PC-9 (cell line): ENCODE results near the gene JAK3. TPM values are rescaled to one million over a fixed set of nuclear protein-coding genes. Genes with fewer than 3 reads are reported as not detected.

Experiments used
- BruUV-seq: library from RNA; stranded (reverse); fragments of 400-500 nt; replicated peaks from 2 replicates; lab custom pipeline; 2021; lab: Mats Ljungman, UMichigan
- CTCF ChIA-PET: fragments of 300-600 bp; sonication (Branson Sonifier 250); formaldehyde crosslinking; loops from one replicate; lab custom pipeline; 2022; ENCODE audit warnings: antibody characterized with exemption; lab: Charles Lee
- POLR2A ChIA-PET: fragments of 300-600 bp; sonication (Branson Sonifier 250); formaldehyde crosslinking; loops from one replicate; lab custom pipeline; 2022; ENCODE audit warnings: antibody characterized with exemption; ENCODE audit not compliant: unreplicated experiment; lab: Charles Lee
- DNase-seq, 2 experiments: peaks; one replicate each; pipeline versions ENCODE4 v3.0.0 to v3.0.0-alpha.2; 2015 to 2022; ENCODE audit warnings: mixed read lengths in 1 of 2
- H2AFZ ChIP-seq: fragments of 200-600 bp; sonication (generic); 2 replicates; pipeline ENCODE4 v1.8.1; 2017; ENCODE audit warnings: antibody characterized with exemption
- H3F3A ChIP-seq: fragments of 200-600 bp; sonication (generic); 2 replicates; pipeline ENCODE4 v1.8.1; 2017; ENCODE audit warnings: antibody characterized with exemption, mild to moderate bottlenecking, low read depth; ENCODE audit not compliant: insufficient read depth
- H3K27ac ChIP-seq: fragments of 200-600 bp; sonication (generic); 2 replicates; pipeline ENCODE4 v1.6.1; 2016; ENCODE audit warnings: mixed run types
- H3K27me3 ChIP-seq: fragments of 200-600 bp; sonication (generic); 2 replicates; pipeline ENCODE4 v1.6.1; 2016; ENCODE audit warnings: low read depth, mixed run types; ENCODE audit not compliant: insufficient read depth
- H3K36me3 ChIP-seq: fragments of 200-600 bp; sonication (generic); 2 replicates; pipeline ENCODE4 v1.6.1; 2016; ENCODE audit warnings: low read depth, mixed run types
- H3K4me1 ChIP-seq: fragments of 200-600 bp; sonication (generic); replicated peaks from 2 replicates; pipeline ENCODE4 v1.6.1; 2016; ENCODE audit warnings: mixed run types; ENCODE audit not compliant: insufficient read depth
- H3K4me2 ChIP-seq: fragments of 200-600 bp; sonication (generic); 2 replicates; pipeline ENCODE4 v1.6.1; 2017; ENCODE audit warnings: mixed run types
- H3K4me3 ChIP-seq: fragments of 200-600 bp; sonication (generic); 2 replicates; pipeline ENCODE4 v1.6.1; 2016; ENCODE audit warnings: mixed run types
- H3K79me2 ChIP-seq: fragments of 200-600 bp; sonication (generic); 2 replicates; pipeline ENCODE4 v1.6.1; 2017; ENCODE audit warnings: low read depth, mixed run types
- H3K9me2 ChIP-seq: fragments of 200-600 bp; sonication (generic); 2 replicates; pipeline ENCODE4 v1.8.1; 2017; ENCODE audit warnings: mild to moderate bottlenecking; ENCODE audit not compliant: insufficient read depth
- H3K9me3 ChIP-seq: fragments of 200-600 bp; sonication (generic); 2 replicates; pipeline ENCODE4 v1.8.1; 2016; ENCODE audit warnings: low read depth; ENCODE audit not compliant: insufficient read depth
- H4K20me1 ChIP-seq: fragments of 200-600 bp; sonication (generic); 2 replicates; pipeline ENCODE4 v1.8.1; 2017; ENCODE audit not compliant: insufficient read depth
- CTCF ChIP-seq: fragments of 200-600 bp; sonication (generic); conservative IDR thresholded peaks from 2 replicates; pipeline ENCODE4 v1.6.1; 2017; ENCODE audit warnings: mixed run types, antibody characterized with exemption, mild to moderate bottlenecking, moderate library complexity
- EZH2 ChIP-seq: fragments of 200-600 bp; sonication (generic); IDR thresholded peaks from 2 replicates; pipeline ENCODE4 v1.8.0; 2017; ENCODE audit warnings: antibody characterized with exemption, low read depth
- intact Hi-C: fragments of 100-400 bp; cut with micrococcal nuclease; formaldehyde crosslinking; loops from one replicate; pipeline ENCODE4 v1.10.0; 2022; ENCODE audit not compliant: unreplicated experiment
- total RNA-seq: library from RNA; stranded (reverse); gene quantifications from 2 replicates; pipeline ENCODE4 v1.2.3, GENCODE V29; 2021

Gene JAK3
- total RNA-seq, 1 experiment from 2014 or later = 13.5 TPM

- intact Hi-C loops = no loop called here
- H4K20me1 ChIP-seq = no peaks in the 10 kb centered on the region
- H3F3A ChIP-seq = peaks cover 13% of the 10 kb centered on the region
- H3K27me3 ChIP-seq = no peaks in the 10 kb centered on the region
- no peaks in the 10 kb centered on the region for H3K9me3 ChIP-seq
- H3K36me3 ChIP-seq = no peaks in the 10 kb centered on the region
- H3K79me2 ChIP-seq = no peaks in the 10 kb centered on the region
- H3K27ac ChIP-seq = no peak overlapping the region
- H3K4me3 ChIP-seq = no peak overlapping the region
- POLR2A ChIA-PET = no interaction called here
- no peak for DNase-seq
- no TSS peak for BruUV-seq
- no peaks in the 10 kb centered on the region for H3K4me1 ChIP-seq
- no peak overlapping the region for H2AFZ ChIP-seq
- no peaks in the 10 kb centered on the region for H3K9me2 ChIP-seq
- no peak for TF ChIP-seq EZH2
- no peak for TF ChIP-seq CTCF
- CTCF ChIA-PET = no interaction called here
- H3K4me2 ChIP-seq = no peak overlapping the region
These were observed 12.4 kb downstream of the JAK3 start for GRCh38 chr19:17835182-17836006.

- intact Hi-C loops = no loop called here
- Histone ChIP-seq H3K27me3 (no peaks in the 10 kb centered on the region), H3K4me2 (no peak overlapping the region), H3K36me3 (no peaks in the 10 kb centered on the region), H3K27ac (no peak overlapping the region), H3K9me2 (no peaks in the 10 kb centered on the region), H3K4me3 (no peak overlapping the region), H3F3A (peaks cover 18% of the 10 kb centered on the region), H4K20me1 (no peaks in the 10 kb centered on the region), H3K79me2 (0 out of 2 replicates have a peak, but pooled peaks cover 3% of the 10 kb centered on the region), H3K4me1 (peaks cover 4% of the 10 kb centered on the region), H3K9me3 (no peaks in the 10 kb centered on the region), H2AFZ (no peak overlapping the region)
- TF ChIP-seq EZH2 (no peak), CTCF (no peak; the same call in 1 of the 2 replicates)
- no TSS peak for BruUV-seq
- ChIA-PET CTCF (interaction anchor here (0.6 to 0.7 kb wide), 2 partner anchors 19 to 174 kb away, joined by 3 read pairs; no protein-coding TSS in a partner anchor), POLR2A (no interaction called here)
- no peak for DNase-seq
These were observed 13.2 kb downstream of the JAK3 start for GRCh38 chr19:17834350-17835181.

- Histone ChIP-seq H3K36me3 (no peaks in the 10 kb centered on the region), H2AFZ (no peak overlapping the region), H3K9me3 (no peaks in the 10 kb centered on the region), H3K4me3 (no peak overlapping the region), H3K4me2 (no peak overlapping the region), H4K20me1 (no peaks in the 10 kb centered on the region), H3K9me2 (no peaks in the 10 kb centered on the region), H3F3A (peaks cover 20% of the 10 kb centered on the region), H3K79me2 (0 out of 2 replicates have a peak, but pooled peaks cover 3% of the 10 kb centered on the region), H3K4me1 (peaks cover 8% of the 10 kb centered on the region), H3K27me3 (no peaks in the 10 kb centered on the region), H3K27ac (no peak overlapping the region)
- ChIA-PET POLR2A (interaction anchor here (0.6 kb wide), 1 partner anchor 227 kb away, joined by 8 read pairs; no protein-coding TSS in a partner anchor), CTCF (no interaction called here)
- intact Hi-C loops = no loop called here
- TF ChIP-seq EZH2 = no peak
- TF ChIP-seq CTCF = no peak
- no TSS peak for BruUV-seq
- no peak for DNase-seq
These were observed 15.2 kb downstream of the JAK3 start for GRCh38 chr19:17832443-17833208.
